ENCODE results near the gene MMP15. TPM values are rescaled to one million over a fixed set of nuclear protein-coding genes. Genes with fewer than 3 reads are reported as not detected.

MMP15 gene
- total RNA-seq, 1 donor from 2014 or later, result 1.2 TPM

DNA sequence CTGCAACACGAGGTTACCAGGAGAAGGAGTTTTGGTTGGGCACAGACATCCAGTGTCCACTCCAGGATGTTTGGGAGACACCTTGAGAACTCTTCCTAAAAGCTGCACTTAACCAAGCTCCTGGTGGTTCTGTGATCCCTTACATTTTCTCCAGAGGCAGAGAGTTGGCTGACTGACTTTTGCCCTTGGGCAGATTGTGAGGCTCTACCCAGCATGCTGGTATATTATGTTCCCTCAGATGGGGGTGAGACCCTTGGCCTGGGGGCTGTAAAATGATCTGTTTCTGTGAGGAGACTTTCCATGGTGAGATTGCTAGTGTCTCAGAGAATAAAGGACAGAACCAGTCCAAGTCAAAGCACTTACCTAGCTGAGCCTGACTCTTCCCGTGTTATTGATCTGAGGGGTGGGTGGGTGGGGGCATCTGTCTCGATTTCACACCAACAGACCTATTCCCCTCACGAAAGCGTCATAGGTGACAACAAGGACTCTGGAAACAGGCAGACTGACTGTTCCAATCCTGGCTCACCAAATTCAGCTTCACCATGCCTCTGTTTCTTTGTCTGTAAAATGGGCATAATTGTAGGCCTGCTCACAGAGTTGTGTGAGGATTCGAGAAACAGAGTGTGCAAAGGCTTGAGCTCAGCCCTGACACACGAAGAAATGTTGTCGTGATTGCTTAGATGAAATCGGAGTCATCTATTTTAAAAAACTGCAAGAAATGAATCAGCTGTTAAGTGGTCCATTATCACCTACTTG lies 12.2 kb upstream of the MMP15 start:
- intact Hi-C loops (cut with micrococcal nuclease), result no loop called here

DNA sequence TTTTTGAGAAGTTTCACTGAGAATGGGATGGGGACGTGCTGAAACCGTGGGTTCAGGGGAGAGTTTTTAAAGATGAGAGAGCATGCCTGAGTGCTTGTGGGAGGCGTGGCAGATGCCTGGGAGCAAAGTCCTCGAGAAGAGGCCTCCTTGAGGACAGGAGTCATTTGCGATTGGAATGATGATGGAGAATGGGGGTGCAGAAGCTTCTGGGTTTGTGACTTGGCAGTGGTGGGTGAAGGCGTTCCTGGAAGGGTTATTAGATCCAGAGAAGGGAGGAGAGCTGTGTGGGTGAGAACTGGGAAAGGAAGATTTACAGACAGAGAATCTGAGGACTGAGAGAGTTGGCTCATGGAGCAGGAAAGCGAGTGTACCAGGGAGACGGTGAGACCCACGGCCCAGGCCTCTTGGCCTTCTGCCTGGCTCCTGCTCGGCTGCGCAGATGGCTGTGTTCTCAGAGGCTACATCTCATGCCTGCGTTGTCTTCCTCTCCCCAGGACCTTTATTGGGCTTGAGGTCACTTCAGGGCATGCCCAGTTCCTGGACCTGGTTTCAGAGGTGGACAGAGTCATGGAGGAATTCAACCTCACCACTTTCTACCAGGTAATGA lies 8.6 kb upstream of the MMP15 start:
- intact Hi-C loops (cut with micrococcal nuclease), result no loop called here

DNA sequence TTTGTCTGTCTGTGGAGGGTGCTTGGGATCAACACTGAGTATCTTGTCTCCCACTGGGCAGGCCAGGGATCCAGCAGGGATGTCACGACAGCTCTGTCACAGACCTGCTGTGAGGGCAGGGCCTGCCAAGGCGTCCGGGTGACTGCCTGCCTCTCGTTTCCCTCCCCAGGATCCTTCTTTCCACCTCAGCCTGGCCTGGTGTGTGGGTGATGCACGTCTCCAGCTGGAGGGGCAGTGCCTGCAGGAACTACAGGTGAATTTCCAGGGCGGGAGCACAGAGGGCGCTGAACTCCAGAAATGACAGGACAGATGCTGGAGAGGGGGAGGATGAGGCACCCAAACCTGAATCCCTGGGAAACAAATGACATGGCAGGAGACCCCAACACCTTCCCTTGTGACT lies 6.8 kb upstream of the MMP15 start:
- intact Hi-C loops (cut with micrococcal nuclease), result no loop called here

DNA sequence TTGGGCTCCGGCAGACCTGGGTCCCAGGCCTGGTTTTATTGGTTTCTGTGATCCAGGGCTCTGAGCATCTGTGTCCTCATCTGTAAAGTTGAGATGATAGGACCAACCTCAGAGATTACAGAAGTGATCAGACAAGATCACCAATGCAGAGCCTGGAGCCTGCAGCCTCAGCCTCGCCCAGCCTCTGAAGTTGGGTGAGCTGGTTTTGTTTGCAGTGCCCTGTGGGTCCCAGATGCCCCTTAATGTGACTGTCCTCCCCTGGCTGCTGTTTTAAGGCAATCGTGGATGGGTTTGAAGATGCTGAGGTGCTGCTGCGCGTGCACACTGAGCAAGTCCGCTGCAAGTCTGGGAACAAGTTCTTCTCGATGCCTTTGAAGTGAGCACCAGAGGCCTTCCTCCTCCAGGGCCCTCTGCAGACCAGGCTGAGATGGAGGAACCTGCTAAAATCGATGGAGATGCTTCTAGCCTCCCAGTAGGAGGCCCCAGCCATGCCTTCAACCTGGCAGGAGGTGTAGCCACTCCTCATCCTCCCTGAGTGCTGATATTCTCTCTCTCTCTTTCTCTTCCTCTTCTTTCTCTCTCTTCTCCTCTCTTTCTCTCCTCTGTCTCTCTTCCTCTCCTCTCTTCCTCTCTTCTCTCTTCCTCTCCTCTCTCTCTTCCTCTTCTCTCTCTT lies 5.6 kb upstream of the MMP15 start:
- intact Hi-C loops (cut with micrococcal nuclease), result loop anchor here (1.0 to 5.0 kb wide), 2 partner anchors 177 to 286 kb away; partner anchors contain the start of gene CSNK2A2

DNA sequence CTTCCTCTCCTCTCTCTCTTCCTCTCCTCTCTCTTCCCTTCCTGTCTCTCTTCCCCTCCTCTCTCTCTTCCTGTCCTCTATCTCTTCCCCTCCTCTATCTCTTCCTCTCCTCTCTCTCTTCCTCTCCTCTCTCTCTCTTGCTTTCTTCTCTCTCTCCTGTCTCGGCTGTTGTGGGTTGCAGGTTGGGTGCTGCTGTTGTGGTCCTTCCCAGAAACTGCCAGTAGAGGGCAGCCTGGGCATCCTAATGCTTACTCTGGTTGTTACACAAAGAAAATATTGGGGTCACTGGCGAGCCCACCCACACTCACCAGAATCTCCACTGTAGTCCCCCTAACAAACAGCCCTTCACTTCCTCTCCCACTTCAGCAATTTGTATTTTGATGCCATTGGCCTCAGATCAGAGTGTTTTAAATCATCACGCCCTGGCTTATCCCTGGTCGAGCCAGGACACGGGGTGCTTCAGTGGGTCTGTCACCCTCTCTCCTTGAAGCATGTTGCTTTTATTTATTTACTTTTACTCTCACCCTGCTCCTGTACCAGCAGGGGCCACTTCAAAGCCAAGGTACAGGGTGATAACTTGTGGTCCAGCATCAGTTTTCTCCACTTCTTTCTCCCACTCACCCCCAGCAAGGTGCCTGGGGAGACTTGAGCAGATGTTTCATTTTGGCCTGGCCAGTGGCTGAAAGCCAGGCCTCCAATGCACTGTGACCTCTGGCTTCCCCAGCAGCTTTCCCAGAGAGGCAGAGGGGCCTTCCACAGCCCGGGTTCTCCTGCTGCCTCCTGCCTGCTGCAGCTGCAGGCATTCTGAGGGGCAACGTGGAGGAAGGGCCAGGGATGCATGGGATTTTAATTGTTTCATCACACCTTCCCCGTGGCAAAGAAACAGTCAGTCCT lies 4.7 kb upstream of the MMP15 start:
- intact Hi-C loops (cut with micrococcal nuclease), result loop anchor here (1.0 to 5.0 kb wide), 2 partner anchors 176 to 285 kb away; partner anchors contain the start of gene CSNK2A2

- intact Hi-C loops (cut with micrococcal nuclease), result loop anchor here (5.0 kb wide), 1 partner anchor 175 kb away; the partner anchor contains the start of gene CSNK2A2
Observed at GRCh38 chr16:58021661-58022551, 3.6 kb upstream of the MMP15 start.

GRCh38 chr16:58022601-58023371 lies 2.8 kb upstream of the MMP15 start:
- intact Hi-C loops (cut with micrococcal nuclease), result loop anchor here (5.0 kb wide), 1 partner anchor 175 kb away; the partner anchor contains the start of gene CSNK2A2

- intact Hi-C loops (cut with micrococcal nuclease), result loop anchor here (1.0 to 5.0 kb wide), 3 partner anchors 26 to 173 kb away; partner anchors contain the start of genes CFAP20 and CSNK2A2
Observed at GRCh38 chr16:58024486-58025350, 836 bp upstream of the MMP15 start.

GRCh38 chr16:58026139-58026704 lies 668 bp downstream of the MMP15 start:
- intact Hi-C loops (cut with micrococcal nuclease), result no loop called here

DNA sequence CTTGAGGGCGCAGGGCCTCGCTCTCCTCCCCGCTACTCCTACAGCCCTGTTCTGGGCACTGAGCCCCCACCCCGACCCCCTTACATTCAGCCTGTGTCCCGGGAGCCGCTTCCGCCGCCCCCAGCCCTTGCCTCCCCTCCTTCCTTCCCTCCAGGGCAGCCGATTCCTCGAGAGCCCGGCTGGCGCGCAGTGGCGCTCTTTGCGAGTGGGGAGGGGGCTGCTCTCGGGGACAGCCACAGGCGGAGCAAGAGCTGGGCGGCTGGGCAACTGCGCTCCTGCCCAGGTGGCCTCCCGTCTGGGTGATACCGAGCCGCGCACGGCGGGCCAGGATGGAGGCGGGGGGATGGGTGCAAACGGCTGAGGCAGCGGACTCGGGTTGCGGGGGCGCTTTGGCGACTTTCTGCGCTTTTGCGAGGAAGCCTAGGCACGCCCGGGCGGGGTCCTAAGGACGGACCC lies 1.2 kb downstream of the MMP15 start:
- intact Hi-C loops (cut with micrococcal nuclease), result no loop called here

GRCh38 chr16:58027161-58027915 lies 1.8 kb downstream of the MMP15 start:
- intact Hi-C loops (cut with micrococcal nuclease), result no loop called here

DNA sequence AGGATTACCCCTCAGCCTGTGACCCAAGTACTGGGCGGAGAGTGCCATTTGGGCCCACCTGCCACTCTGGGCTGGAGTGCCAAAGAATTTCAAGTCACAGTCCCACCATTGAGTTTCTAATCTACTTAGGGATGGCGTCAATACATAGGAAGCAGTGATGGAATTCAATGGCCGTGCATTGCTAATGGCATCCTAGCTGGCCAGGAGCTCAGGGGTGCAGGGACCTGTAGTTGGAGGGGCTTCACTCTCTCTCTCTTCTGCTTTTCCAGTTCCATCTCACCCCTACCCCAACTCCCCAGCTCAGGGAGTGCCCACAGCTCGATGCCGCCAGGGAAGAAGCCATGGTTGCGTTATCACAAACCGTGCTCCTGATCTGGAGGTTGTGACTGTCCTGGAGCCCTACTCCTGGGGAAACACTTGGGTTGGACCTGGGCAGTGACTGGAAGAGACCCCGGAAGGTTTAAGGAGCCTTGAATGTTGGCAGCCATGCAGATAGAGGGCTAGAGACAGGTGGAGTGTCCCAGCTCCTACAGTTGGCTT lies 2.4 kb downstream of the MMP15 start:
- intact Hi-C loops (cut with micrococcal nuclease), result no loop called here

DNA sequence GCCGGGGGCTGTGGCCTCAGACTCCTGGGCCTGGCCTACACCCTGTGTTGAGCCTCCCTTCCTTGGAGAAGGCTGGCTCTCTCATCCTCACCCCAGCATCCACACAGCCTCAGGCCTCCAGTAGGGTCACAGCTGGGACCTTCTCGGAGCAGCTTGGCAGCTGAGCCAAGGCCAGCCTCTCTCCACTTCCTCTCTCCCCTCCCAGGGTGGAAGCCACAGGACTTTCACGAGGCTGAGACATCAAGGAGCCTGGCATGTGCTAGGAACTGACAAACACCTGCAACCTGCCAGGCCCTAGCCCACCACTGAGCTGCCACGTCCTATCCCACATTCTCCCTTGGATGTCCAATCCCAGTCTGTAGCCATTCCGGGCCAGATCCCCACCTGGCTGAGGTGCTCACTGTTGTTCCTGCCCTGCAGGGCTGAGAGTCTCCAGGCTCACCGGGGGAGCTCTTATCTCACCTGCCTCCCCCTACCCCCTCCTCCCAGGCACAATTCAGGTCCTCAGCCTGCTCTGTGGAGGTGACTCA lies 3.1 kb downstream of the MMP15 start:
- intact Hi-C loops (cut with micrococcal nuclease), result no loop called here

GRCh38 chr16:58029410-58029809 lies 3.9 kb downstream of the MMP15 start:
- intact Hi-C loops (cut with micrococcal nuclease), result no loop called here

- intact Hi-C loops (cut with micrococcal nuclease), result no loop called here
Observed at GRCh38 chr16:58030136-58030840, 4.7 kb downstream of the MMP15 start.

All from T-helper 2 cell treated with Interferon-gamma antibody and Interleukin-4, amounts not matched to agents 100 ng/mL and 5 ng/mL, for 36 hours (primary cell).